Upper lobe of right lung (tissue), 1 donor: Measurements from ENCODE around the gene DHX34. TPM values are rescaled to one million over a fixed set of nuclear protein-coding genes. Genes with fewer than 3 reads are reported as not detected.
A peak's percentile ranks its signal among the peaks of the same experiment; 100 is the strongest.

Experiments used
- ATAC-seq: fragments of 200-7000 bp; cut with Tn5 transposase; one replicate; pipeline ENCODE4 v1.9.1; 2020; ENCODE audit warnings: mild to moderate bottlenecking, moderate library complexity
- DNase-seq: peaks from one replicate; pipeline ENCODE4 v3.0.0-alpha.2; 2020
- H3K27ac ChIP-seq: fragments of 200-600 bp; one replicate; pipeline ENCODE4 v1.8.0; 2022
- H3K27me3 ChIP-seq: fragments of 200-600 bp; one replicate; pipeline ENCODE4 v1.8.0; 2022; ENCODE audit warnings: mild to moderate bottlenecking
- H3K36me3 ChIP-seq: fragments of 200-600 bp; one replicate; pipeline ENCODE4 v1.8.0; 2022
- H3K4me1 ChIP-seq: fragments of 200-600 bp; one replicate; pipeline ENCODE4 v1.8.0; 2022
- H3K4me3 ChIP-seq: fragments of 200-600 bp; one replicate; pipeline ENCODE4 v1.8.0; 2022; ENCODE audit warnings: mild to moderate bottlenecking
- H3K9me3 ChIP-seq: fragments of 200-600 bp; one replicate; pipeline ENCODE4 v1.8.0; 2022
- intact Hi-C: fragments of 100-400 bp; cut with DNase I; formaldehyde crosslinking; loops from one replicate; pipeline ENCODE4 v1.11.0; 2022
- total RNA-seq: library from RNA; stranded (reverse); fragmentation: NEBNext Ultra II Directional; extraction: Animal tissue kit (Norgen Biotek cat#: 25700); gene quantifications from one replicate; pipeline ENCODE4 v1.2.1, GENCODE V29; 2021
- TF ChIP-seq, protein P1 (sequence below): fragments of 200-600 bp; IDR thresholded peaks from one replicate; pipeline ENCODE4 v1.8.0; 2022; ENCODE audit warnings: antibody characterized with exemption
- donor health status: DM: no; HTN: yes; CAD: no; lungs with severe emphysema.

The DHX34 gene
- total RNA-seq, 1 donor from 2014 or later, result 15.8 TPM

DNA sequence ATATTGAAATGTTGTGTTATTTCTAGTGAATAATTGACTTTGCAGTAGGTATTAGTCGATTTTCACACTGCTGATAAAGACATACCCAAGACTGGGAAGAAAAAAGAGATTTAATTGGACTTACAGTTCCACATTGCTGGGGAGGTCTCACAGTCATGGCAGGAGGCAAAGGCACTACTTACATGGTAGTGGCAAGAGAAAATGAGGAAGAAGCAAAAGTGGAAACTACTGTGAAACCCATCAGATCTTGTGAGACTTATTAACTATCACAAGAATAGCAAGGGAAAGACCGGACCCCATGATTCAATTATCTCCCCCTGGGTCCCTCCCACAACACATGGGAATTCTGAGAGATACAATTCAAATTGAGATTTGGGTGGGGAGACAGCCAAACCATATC is 27.1 kb upstream of the DHX34 start:
- peaks cover 5% of the 10 kb centered on the region for H3K27me3 ChIP-seq
- no peak overlapping the region for H3K27ac ChIP-seq
- no peaks in the 10 kb centered on the region for H3K9me3 ChIP-seq
- no peaks in the 10 kb centered on the region for H3K4me1 ChIP-seq
- no peak for ATAC-seq
- TF ChIP-seq, protein P1, sequence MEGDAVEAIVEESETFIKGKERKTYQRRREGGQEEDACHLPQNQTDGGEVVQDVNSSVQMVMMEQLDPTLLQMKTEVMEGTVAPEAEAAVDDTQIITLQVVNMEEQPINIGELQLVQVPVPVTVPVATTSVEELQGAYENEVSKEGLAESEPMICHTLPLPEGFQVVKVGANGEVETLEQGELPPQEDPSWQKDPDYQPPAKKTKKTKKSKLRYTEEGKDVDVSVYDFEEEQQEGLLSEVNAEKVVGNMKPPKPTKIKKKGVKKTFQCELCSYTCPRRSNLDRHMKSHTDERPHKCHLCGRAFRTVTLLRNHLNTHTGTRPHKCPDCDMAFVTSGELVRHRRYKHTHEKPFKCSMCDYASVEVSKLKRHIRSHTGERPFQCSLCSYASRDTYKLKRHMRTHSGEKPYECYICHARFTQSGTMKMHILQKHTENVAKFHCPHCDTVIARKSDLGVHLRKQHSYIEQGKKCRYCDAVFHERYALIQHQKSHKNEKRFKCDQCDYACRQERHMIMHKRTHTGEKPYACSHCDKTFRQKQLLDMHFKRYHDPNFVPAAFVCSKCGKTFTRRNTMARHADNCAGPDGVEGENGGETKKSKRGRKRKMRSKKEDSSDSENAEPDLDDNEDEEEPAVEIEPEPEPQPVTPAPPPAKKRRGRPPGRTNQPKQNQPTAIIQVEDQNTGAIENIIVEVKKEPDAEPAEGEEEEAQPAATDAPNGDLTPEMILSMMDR, result no peak
- H3K36me3 ChIP-seq, result no peaks in the 10 kb centered on the region
- no peak overlapping the region for H3K4me3 ChIP-seq
- intact Hi-C loops, result no loop called here
- DNase-seq, result no peak

DNA sequence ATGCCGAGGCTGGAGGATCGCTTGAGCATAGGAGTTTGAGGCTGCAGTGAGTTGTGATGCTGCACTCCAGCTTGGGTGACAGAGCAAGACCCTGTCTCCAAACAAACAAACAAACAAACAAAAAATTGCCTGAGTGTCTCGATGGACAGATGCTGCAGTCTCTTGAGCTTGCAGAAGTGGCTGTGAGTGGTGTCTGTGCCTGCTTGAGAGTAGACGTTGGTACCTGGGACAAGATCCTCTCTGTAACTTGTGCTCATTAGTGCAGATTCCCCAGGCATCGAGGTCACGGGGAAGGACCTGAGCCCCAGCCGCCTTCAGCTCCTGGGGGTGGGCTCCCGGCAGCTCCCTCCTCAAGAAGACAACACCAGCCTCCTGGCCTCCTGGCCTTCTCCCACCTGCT is 25.7 kb upstream of the DHX34 start:
- no peak for ATAC-seq

DNA sequence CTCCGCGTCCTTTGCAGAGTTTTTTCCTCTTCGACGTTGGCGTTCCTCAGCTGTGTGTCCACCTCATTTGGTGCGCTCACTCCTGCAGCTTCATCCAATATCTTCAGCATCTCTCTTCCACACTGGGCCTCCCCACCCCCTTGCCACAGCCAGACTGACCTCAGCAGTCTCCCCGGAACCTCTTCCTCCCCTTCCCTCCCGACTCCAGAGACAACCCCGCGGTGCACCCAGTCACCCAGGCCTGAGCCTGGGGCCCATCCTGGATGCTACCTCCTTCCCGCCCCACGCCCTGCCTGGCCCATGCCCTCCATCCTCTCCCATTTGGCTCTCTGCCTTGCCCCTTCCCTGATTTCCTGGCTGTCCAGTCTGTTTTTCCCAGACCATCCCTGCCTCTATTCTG is 25.2 kb upstream of the DHX34 start:
- H3K9me3 ChIP-seq, result no peaks in the 10 kb centered on the region
- peak overlapping the region; percentile 55 for H3K27ac ChIP-seq
- no peak for DNase-seq
- H3K36me3 ChIP-seq, result no peaks in the 10 kb centered on the region
- no peak overlapping the region for H3K4me3 ChIP-seq
- peaks cover 5% of the 10 kb centered on the region for H3K27me3 ChIP-seq
- TF ChIP-seq, protein P1, result no peak
- intact Hi-C loops, result no loop called here
- peak; percentile 51 for ATAC-seq
- H3K4me1 ChIP-seq, result no peaks in the 10 kb centered on the region

More for the DNA sequence above, 25.7 kb upstream of the DHX34 start:
- TF ChIP-seq, protein P1, result no peak
- Histone ChIP-seq H3K27me3 (peaks cover 5% of the 10 kb centered on the region), H3K27ac (no peak overlapping the region), H3K4me3 (no peak overlapping the region), H3K4me1 (no peaks in the 10 kb centered on the region), H3K9me3 (no peaks in the 10 kb centered on the region), H3K36me3 (no peaks in the 10 kb centered on the region)
- no peak for DNase-seq
- intact Hi-C loops, result no loop called here

DNA sequence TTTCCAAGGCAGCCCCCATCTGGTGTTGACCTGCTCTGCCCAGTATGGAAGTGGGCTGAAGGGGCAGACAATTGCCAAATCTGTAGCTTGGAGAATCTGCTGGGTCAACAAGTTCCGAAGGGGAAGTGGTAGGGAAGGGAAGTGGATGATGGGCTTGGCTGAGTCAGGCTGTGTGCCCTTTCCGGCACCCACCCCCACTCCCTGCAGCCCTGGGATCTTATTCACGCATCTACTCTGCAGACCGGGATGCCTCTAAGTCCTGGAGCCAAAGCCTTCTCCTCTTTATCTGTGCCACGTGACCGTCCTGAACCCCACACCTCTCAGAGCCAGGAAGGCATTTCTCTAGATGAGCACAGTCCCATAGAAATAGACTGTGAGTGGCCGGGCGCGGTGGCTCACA is 24.6 kb upstream of the DHX34 start:
- intact Hi-C loops, result no loop called here
- TF ChIP-seq, protein P1, result no peak
- DNase-seq (peak; percentile 79), ATAC-seq (peak; percentile 95)
- H3K9me3 ChIP-seq, result no peaks in the 10 kb centered on the region
- H3K27me3 ChIP-seq, result peaks cover 5% of the 10 kb centered on the region
- H3K4me1 ChIP-seq, result no peaks in the 10 kb centered on the region
- H3K36me3 ChIP-seq, result no peaks in the 10 kb centered on the region
- peak overlapping the region; percentile 55 for H3K27ac ChIP-seq
- H3K4me3 ChIP-seq, result no peak overlapping the region

DNA sequence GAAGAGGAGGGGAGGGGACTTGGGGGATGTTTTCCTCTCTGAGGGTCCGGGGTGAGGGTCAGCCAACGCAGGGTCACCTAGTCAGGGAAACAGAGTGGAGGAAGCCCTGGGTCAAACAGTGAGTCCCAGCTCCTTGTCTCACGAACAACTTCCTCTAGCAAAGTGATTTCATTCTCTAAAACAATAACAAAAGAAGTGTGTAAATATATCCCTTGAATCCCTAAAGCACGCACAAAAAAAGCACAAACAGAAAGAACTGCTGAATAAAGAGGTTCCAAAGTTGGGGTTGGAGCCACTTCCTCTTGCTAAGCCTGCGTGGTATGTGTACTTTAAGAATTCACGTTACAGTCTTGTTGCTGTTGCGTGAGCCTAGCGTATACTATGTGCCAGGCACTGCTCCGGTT is 18.6 kb upstream of the DHX34 start:
- intact Hi-C loops, result no loop called here
- H3K4me1 ChIP-seq, result no peaks in the 10 kb centered on the region
- ATAC-seq, result peak; percentile 77
- peak overlapping the region; percentile 70 for H3K27ac ChIP-seq
- TF ChIP-seq, protein P1, result no peak
- H3K4me3 ChIP-seq, result no peak overlapping the region
- DNase-seq, result no peak
- no peaks in the 10 kb centered on the region for H3K9me3 ChIP-seq
- H3K36me3 ChIP-seq, result no peaks in the 10 kb centered on the region
- no peaks in the 10 kb centered on the region for H3K27me3 ChIP-seq

- H3K9me3 ChIP-seq, result no peaks in the 10 kb centered on the region
- TF ChIP-seq, protein P1, result no peak
- ATAC-seq, result no peak
- no peaks in the 10 kb centered on the region for H3K27me3 ChIP-seq
- H3K4me3 ChIP-seq, result no peak overlapping the region
- H3K27ac ChIP-seq, result peak overlapping the region; percentile 36
- intact Hi-C loops, result no loop called here
- no peaks in the 10 kb centered on the region for H3K36me3 ChIP-seq
- DNase-seq, result no peak
- peaks cover 6% of the 10 kb centered on the region for H3K4me1 ChIP-seq
These were observed 17.6 kb upstream of the DHX34 start for GRCh38 chr19:47331490-47331889.
